Activated B cell treated with CpG ODN at 0.5 μM for 24 hours (primary cell): Measurements from ENCODE around the gene NAT10. TPM values are rescaled to one million over a fixed set of nuclear protein-coding genes. Genes with fewer than 3 reads are reported as not detected.

ENCODE experiments used
- ATAC-seq: fragments of 200-7000 bp; cut with Tn5 transposase; one replicate; pipeline ENCODE4 v1.10.0; 2021; ENCODE audit warnings: low read depth, mild to moderate bottlenecking, moderate library complexity
- CTCF ChIA-PET: fragments of 350-600 bp; sonication (Branson Sonifier 250); formaldehyde crosslinking; loops from one replicate; lab custom pipeline; 2021; ENCODE audit warnings: antibody characterized with exemption; lab: Charles Lee
- POLR2A ChIA-PET: fragments of 350-600 bp; sonication (Branson Sonifier 250); formaldehyde crosslinking; loops from one replicate; lab custom pipeline; 2021; ENCODE audit warnings: antibody characterized with exemption; lab: Charles Lee
- DNase-seq: peaks from one replicate; pipeline ENCODE4 v3.0.0; 2022
- H3K27ac Mint-ChIP-seq: one replicate; pipeline ENCODE4 v1.8.0; 2020; ENCODE audit warnings: mixed read lengths
- H3K27me3 Mint-ChIP-seq: one replicate; pipeline ENCODE4 v1.8.0; 2021; ENCODE audit warnings: mixed read lengths
- H3K36me3 Mint-ChIP-seq: one replicate; pipeline ENCODE4 v1.8.0; 2021; ENCODE audit warnings: low read depth, mixed read lengths
- H3K4me1 Mint-ChIP-seq: one replicate; pipeline ENCODE4 v1.8.0; 2021; ENCODE audit warnings: mixed read lengths
- H3K4me3 Mint-ChIP-seq: one replicate; pipeline ENCODE4 v1.8.0; 2020; ENCODE audit warnings: mild to moderate bottlenecking, mixed read lengths
- H3K9me3 Mint-ChIP-seq: one replicate; pipeline ENCODE4 v1.8.0; 2020; ENCODE audit warnings: mixed read lengths
- CTCF ChIP-seq: fragments of 200-600 bp; IDR thresholded peaks from one replicate; pipeline ENCODE4 v1.8.0; 2022; ENCODE audit warnings: antibody characterized with exemption, mild to moderate bottlenecking
- intact Hi-C: fragments of 100-400 bp; cut with micrococcal nuclease; formaldehyde crosslinking; loops from one replicate; pipeline ENCODE4 v1.15.1; 2024
- total RNA-seq: library from RNA; stranded (reverse); gene quantifications from 2 replicates; pipeline ENCODE4 v1.2.3, GENCODE V29; 2022

NAT10 gene
- total RNA-seq, 1 donor from 2014 or later: 120 TPM

- ATAC-seq: no peak
- Mint-ChIP-seq H3K4me3 (no peak overlapping the region), H3K27ac (no peak overlapping the region), H3K36me3 (peaks cover 90% of the 10 kb centered on the region), H3K27me3 (no peaks in the 10 kb centered on the region), H3K4me1 (peaks cover 6% of the 10 kb centered on the region), H3K9me3 (no peaks in the 10 kb centered on the region)
- POLR2A ChIA-PET: interaction anchor here (0.6 kb wide), 1 partner anchor 51 kb away, joined by 3 read pairs; no protein-coding TSS in a partner anchor
- DNase-seq: no peak
- intact Hi-C loops: no loop called here
- CTCF ChIA-PET: no interaction called here
- no peak for TF ChIP-seq CTCF
These were observed 23.4 kb downstream of the NAT10 start for GRCh38 chr11:34128824-34129223.

GRCh38 chr11:34132261-34132965, 27.0 kb downstream of the NAT10 start:
- ATAC-seq: no peak
- intact Hi-C loops: no loop called here
- CTCF ChIA-PET: interaction anchor here (0.7 to 1.2 kb wide), 3 partner anchors 9 to 144 kb away, joined by 3 read pairs; no protein-coding TSS in a partner anchor
- no peak overlapping the region for H3K4me3 Mint-ChIP-seq
- H3K9me3 Mint-ChIP-seq: no peaks in the 10 kb centered on the region
- peaks cover 6% of the 10 kb centered on the region for H3K4me1 Mint-ChIP-seq
- no peak overlapping the region for H3K27ac Mint-ChIP-seq
- no peak for TF ChIP-seq CTCF
- POLR2A ChIA-PET: interaction anchor here (0.6 kb wide), 1 partner anchor 163 kb away, joined by 3 read pairs; no protein-coding TSS in a partner anchor
- H3K36me3 Mint-ChIP-seq: peaks cover 92% of the 10 kb centered on the region
- H3K27me3 Mint-ChIP-seq: no peaks in the 10 kb centered on the region
- DNase-seq: no peak

- ATAC-seq: no peak
- POLR2A ChIA-PET: no interaction called here
- Mint-ChIP-seq H3K27ac (no peak overlapping the region), H3K4me3 (no peak overlapping the region), H3K4me1 (peaks cover 6% of the 10 kb centered on the region), H3K36me3 (peaks cover 96% of the 10 kb centered on the region), H3K27me3 (no peaks in the 10 kb centered on the region), H3K9me3 (no peaks in the 10 kb centered on the region)
- CTCF ChIA-PET: no interaction called here
- DNase-seq: no peak
- no peak for TF ChIP-seq CTCF
- intact Hi-C loops: no loop called here
These were observed 29.3 kb downstream of the NAT10 start for GRCh38 chr11:34134765-34135164.

- Mint-ChIP-seq H3K9me3 (no peaks in the 10 kb centered on the region), H3K4me3 (no peak overlapping the region), H3K36me3 (peaks cover 95% of the 10 kb centered on the region), H3K27me3 (no peaks in the 10 kb centered on the region), H3K27ac (no peak overlapping the region), H3K4me1 (peaks cover 6% of the 10 kb centered on the region)
- ChIA-PET POLR2A (interaction anchor here (0.7 kb wide), 1 partner anchor 220 kb away, joined by 3 read pairs; no protein-coding TSS in a partner anchor), CTCF (no interaction called here)
- TF ChIP-seq CTCF: no peak
- intact Hi-C loops: no loop called here
- ATAC-seq: no peak
- DNase-seq: no peak
These were observed 30.0 kb downstream of the NAT10 start for GRCh38 chr11:34135439-34135838.

GRCh38 chr11:34136420-34136819, 31.0 kb downstream of the NAT10 start:
- Mint-ChIP-seq H3K4me1 (peaks cover 6% of the 10 kb centered on the region), H3K36me3 (peaks cover 96% of the 10 kb centered on the region), H3K27ac (no peak overlapping the region), H3K4me3 (no peak overlapping the region), H3K9me3 (no peaks in the 10 kb centered on the region), H3K27me3 (no peaks in the 10 kb centered on the region)
- intact Hi-C loops: no loop called here
- ChIA-PET CTCF (no interaction called here), POLR2A (interaction anchor here (0.6 kb wide), 1 partner anchor 1553 kb away, joined by 4 read pairs; the partner anchor contains the start of gene EIF3M)
- DNase-seq (no peak), ATAC-seq (no peak)
- TF ChIP-seq CTCF: no peak
